ENCODE data around the gene ASPSCR1. TPM values are rescaled to one million over a fixed set of nuclear protein-coding genes. Genes with fewer than 3 reads are reported as not detected.

ASPSCR1 gene
- total and polyA plus RNA-seq, 2 of the 8 experiments (the other 6 are each of a cell fraction or from before 2014, with no cell fraction given): 33.3 to 43.7 TPM

DNA sequence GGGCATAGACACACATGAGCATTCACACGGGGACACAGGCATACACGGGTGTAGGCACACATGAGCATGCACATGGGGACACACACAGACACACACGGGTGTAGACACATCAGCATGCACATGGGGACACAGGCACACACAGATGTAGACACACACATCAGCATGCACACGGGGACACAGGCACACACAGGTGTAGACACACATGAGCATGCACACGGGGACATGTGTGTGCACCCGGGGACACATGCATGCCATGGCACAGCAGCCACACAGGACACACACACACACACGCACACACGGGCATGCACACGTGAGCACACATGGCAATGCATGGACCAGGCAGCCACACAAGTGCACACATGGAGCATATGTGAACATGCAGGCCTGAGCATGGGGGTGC, 65.2 kb downstream of the ASPSCR1 start (continued):
- TF ChIP-seq, protein P1, sequence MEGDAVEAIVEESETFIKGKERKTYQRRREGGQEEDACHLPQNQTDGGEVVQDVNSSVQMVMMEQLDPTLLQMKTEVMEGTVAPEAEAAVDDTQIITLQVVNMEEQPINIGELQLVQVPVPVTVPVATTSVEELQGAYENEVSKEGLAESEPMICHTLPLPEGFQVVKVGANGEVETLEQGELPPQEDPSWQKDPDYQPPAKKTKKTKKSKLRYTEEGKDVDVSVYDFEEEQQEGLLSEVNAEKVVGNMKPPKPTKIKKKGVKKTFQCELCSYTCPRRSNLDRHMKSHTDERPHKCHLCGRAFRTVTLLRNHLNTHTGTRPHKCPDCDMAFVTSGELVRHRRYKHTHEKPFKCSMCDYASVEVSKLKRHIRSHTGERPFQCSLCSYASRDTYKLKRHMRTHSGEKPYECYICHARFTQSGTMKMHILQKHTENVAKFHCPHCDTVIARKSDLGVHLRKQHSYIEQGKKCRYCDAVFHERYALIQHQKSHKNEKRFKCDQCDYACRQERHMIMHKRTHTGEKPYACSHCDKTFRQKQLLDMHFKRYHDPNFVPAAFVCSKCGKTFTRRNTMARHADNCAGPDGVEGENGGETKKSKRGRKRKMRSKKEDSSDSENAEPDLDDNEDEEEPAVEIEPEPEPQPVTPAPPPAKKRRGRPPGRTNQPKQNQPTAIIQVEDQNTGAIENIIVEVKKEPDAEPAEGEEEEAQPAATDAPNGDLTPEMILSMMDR (IDR thresholded peaks at IDR 0.05; ENCODE audit: control extremely low read depth in 1 of 3, insufficient read depth in 1 of 3, low read depth in 1 of 3, low read length in 3 of 3): no peak
- no peak for TF ChIP-seq RNF2 (IDR thresholded peaks at IDR 0.05; ENCODE audit: borderline replicate concordance, low read depth, low read length, missing control alignments, poor library complexity, severe bottlenecking)
